ENCODE data around the gene DDOST. TPM values are rescaled to one million over a fixed set of nuclear protein-coding genes. Genes with fewer than 3 reads are reported as not detected.
A peak's percentile ranks its signal among the peaks of the same experiment; 100 is the strongest.

The DDOST gene
- total RNA-seq, 1 donor from 2014 or later: 254 TPM

DNA sequence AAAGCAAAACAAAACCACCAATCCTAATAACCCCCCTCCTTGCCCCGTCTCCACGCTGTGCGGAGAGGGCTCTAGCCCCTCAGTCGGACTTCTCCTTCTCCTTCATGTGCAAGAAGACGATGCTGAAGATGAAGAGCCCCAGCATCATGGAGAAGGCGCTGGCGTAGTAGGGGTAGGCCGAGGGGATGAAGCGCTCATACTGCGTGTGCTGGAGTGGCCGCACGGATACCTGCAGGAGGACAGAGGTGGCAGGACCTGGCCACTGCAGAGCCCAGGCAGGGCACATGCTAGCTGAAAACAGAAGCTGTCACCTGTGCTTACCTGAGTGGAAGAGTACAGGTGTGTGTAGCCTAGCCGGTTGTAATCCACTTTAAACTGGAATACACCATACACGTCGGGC, 8.9 kb downstream of the DDOST start:
- no peaks in the 10 kb centered on the region for H3K4me1 Mint-ChIP-seq (ENCODE audit: unreplicated experiment)
- H3K27ac Mint-ChIP-seq: no peak overlapping the region
- no peak for DNase-seq (ENCODE audit: extremely low spot score, unreplicated experiment)
- H3K9me3 Mint-ChIP-seq: no peaks in the 10 kb centered on the region
- H3K4me3 Mint-ChIP-seq: no peak overlapping the region
- TF ChIP-seq, protein P1, sequence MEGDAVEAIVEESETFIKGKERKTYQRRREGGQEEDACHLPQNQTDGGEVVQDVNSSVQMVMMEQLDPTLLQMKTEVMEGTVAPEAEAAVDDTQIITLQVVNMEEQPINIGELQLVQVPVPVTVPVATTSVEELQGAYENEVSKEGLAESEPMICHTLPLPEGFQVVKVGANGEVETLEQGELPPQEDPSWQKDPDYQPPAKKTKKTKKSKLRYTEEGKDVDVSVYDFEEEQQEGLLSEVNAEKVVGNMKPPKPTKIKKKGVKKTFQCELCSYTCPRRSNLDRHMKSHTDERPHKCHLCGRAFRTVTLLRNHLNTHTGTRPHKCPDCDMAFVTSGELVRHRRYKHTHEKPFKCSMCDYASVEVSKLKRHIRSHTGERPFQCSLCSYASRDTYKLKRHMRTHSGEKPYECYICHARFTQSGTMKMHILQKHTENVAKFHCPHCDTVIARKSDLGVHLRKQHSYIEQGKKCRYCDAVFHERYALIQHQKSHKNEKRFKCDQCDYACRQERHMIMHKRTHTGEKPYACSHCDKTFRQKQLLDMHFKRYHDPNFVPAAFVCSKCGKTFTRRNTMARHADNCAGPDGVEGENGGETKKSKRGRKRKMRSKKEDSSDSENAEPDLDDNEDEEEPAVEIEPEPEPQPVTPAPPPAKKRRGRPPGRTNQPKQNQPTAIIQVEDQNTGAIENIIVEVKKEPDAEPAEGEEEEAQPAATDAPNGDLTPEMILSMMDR (conservative IDR thresholded peaks at IDR 0.05): no peak
- H3K27me3 Mint-ChIP-seq: no peaks in the 10 kb centered on the region
- peaks cover 20% of the 10 kb centered on the region for H3K36me3 Mint-ChIP-seq

DNA sequence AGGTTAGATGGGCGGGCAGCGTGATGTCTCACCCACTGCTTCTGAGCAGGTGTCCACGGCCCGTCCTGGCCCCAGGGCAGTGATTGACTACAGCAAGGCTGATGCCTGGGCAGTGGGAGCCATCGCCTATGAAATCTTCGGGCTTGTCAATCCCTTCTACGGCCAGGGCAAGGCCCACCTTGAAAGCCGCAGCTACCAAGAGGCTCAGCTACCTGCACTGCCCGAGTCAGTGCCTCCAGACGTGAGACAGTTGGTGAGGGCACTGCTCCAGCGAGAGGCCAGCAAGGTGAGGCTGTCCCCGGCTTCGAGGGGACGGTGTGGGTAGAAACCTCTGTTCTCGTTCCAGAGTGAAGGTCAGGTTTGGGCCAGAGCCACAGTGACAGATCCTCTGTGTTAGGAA, 12.2 kb downstream of the DDOST start:
- DNase-seq (ENCODE audit: extremely low spot score, unreplicated experiment): no peak
- Mint-ChIP-seq H3K27me3 (no peaks in the 10 kb centered on the region), H3K36me3 (peaks cover 20% of the 10 kb centered on the region), H3K9me3 (no peaks in the 10 kb centered on the region), H3K4me1 (ENCODE audit: unreplicated experiment) (no peaks in the 10 kb centered on the region), H3K4me3 (no peak overlapping the region), H3K27ac (no peak overlapping the region)
- TF ChIP-seq, protein P1 (conservative IDR thresholded peaks at IDR 0.05): no peak

DNA sequence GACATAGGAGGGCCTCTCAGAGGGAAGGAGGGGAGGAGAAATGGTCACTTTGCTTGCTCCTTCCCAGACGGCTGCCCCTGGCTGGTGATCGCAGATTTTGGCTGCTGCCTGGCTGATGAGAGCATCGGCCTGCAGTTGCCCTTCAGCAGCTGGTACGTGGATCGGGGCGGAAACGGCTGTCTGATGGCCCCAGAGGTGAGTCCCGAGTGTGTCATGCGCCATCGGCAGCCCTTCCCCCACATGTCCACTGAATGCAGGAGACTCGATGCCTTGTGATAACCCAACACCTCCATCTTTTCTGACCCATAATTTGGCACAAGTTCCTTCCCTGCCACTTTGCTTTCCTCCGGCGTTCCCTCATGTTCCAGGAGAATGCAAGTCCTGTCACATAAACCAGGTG, 12.7 kb downstream of the DDOST start:
- Mint-ChIP-seq H3K36me3 (peaks cover 20% of the 10 kb centered on the region), H3K27me3 (no peaks in the 10 kb centered on the region), H3K4me3 (no peak overlapping the region), H3K4me1 (ENCODE audit: unreplicated experiment) (no peaks in the 10 kb centered on the region), H3K27ac (no peak overlapping the region), H3K9me3 (no peaks in the 10 kb centered on the region)
- TF ChIP-seq, protein P1 (conservative IDR thresholded peaks at IDR 0.05): no peak
- no peak for DNase-seq (ENCODE audit: extremely low spot score, unreplicated experiment)

DNA sequence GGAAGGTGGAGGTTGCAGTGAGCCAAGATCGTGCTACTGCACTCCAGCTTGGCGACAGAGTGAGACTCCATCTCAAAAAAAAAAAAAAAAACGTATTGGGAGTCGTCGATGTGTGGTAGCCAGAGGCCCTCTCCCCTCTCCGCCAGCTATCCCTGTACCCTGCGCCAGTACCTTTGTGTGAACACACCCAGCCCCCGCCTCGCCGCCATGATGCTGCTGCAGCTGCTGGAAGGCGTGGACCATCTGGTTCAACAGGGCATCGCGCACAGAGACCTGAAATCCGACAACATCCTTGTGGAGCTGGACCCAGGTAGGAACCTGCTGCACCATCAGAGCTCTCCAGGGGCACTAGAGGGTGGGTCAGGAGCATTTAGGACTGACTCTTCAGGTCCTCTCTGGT, 15.8 kb downstream of the DDOST start:
- TF ChIP-seq, protein P1 (conservative IDR thresholded peaks at IDR 0.05): no peak
- no peak for DNase-seq (ENCODE audit: extremely low spot score, unreplicated experiment)
- H3K36me3 Mint-ChIP-seq: peaks cover 6% of the 10 kb centered on the region
- no peaks in the 10 kb centered on the region for H3K9me3 Mint-ChIP-seq
- no peaks in the 10 kb centered on the region for H3K27me3 Mint-ChIP-seq
- H3K4me1 Mint-ChIP-seq (ENCODE audit: unreplicated experiment): no peaks in the 10 kb centered on the region
- no peak overlapping the region for H3K27ac Mint-ChIP-seq
- no peak overlapping the region for H3K4me3 Mint-ChIP-seq

DNA sequence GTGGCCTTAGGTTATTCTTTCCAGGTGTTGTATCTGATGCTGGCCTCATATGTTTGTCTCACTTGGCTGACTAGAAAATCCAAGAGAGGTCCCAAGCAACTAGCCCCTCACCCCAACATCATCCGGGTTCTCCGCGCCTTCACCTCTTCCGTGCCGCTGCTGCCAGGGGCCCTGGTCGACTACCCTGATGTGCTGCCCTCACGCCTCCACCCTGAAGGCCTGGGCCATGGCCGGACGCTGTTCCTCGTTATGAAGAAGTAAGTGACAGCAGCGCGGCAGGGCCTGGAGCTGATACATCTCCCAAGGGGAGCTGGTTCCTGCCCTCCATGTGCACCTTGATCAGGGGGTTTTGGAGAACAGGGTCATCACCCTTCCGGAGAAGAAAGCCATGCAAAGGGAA, 16.8 kb downstream of the DDOST start:
- Mint-ChIP-seq H3K4me1 (ENCODE audit: unreplicated experiment) (no peaks in the 10 kb centered on the region), H3K9me3 (no peaks in the 10 kb centered on the region), H3K4me3 (no peak overlapping the region), H3K27me3 (no peaks in the 10 kb centered on the region), H3K27ac (no peak overlapping the region), H3K36me3 (peaks cover 4% of the 10 kb centered on the region)
- TF ChIP-seq, protein P1 (conservative IDR thresholded peaks at IDR 0.05): no peak
- no peak for DNase-seq (ENCODE audit: extremely low spot score, unreplicated experiment)

DNA sequence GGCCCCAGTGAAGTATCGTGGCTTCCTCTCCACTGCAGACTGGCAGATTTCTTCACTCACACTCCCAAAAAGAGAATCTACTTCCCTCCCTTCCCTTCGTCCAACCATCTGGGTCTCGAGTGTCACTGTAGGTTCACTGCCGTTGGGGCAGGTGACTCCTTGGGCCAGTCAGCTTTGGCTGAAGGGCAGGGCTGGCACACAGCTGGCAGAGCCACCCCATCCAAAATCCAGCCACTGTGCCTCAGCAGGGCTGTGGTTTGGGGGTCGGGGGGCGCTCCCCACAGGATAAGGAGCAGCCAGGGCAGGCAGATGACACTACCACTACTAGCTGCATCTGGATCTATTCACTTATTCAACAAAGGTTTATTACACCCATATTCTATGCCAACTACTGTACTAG, 18.1 kb downstream of the DDOST start:
- no peaks in the 10 kb centered on the region for H3K9me3 Mint-ChIP-seq
- peaks cover 4% of the 10 kb centered on the region for H3K36me3 Mint-ChIP-seq
- no peak for DNase-seq (ENCODE audit: extremely low spot score, unreplicated experiment)
- H3K4me1 Mint-ChIP-seq (ENCODE audit: unreplicated experiment): no peaks in the 10 kb centered on the region
- TF ChIP-seq, protein P1 (conservative IDR thresholded peaks at IDR 0.05): no peak
- H3K27ac Mint-ChIP-seq: no peak overlapping the region
- peak overlapping the region; percentile 44 for H3K4me3 Mint-ChIP-seq
- no peaks in the 10 kb centered on the region for H3K27me3 Mint-ChIP-seq
